ENCODE measurements around the gene RNASE12.

Gene RNASE12

DNA sequence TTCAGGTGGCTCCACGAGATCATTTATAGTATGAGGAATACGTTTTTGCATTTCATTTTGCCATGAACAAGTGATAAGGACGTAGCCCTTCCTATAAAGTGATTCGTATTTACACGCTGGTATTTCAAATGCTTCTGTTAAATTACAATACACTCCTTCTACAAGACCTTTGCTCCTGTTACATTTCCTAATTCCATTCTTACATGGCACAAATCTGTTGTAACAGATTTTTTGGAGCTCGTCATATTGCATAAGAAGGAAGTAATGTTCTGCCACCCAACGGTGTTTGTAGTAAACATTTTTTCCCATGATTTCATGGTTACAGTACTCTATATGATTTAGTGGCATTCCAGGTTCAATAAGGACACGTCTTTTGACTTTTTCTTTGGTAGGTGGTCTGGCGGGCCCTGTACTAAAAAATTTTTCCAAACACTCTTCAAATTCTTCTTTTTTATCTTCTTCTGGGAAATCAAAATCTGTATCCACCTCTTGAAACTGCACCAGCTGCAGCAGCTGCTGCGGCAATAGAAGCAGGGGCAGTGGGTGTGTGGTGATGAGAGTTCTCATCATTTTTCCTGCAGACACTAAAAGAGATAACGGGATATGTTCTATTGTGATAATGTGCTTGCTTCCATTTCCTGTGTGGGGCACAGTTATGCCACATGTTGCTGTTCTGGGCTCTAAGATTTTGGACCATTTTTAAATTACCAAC is 34.5 kb downstream of the RNASE12 start:
- TF ChIP-seq, protein P1, sequence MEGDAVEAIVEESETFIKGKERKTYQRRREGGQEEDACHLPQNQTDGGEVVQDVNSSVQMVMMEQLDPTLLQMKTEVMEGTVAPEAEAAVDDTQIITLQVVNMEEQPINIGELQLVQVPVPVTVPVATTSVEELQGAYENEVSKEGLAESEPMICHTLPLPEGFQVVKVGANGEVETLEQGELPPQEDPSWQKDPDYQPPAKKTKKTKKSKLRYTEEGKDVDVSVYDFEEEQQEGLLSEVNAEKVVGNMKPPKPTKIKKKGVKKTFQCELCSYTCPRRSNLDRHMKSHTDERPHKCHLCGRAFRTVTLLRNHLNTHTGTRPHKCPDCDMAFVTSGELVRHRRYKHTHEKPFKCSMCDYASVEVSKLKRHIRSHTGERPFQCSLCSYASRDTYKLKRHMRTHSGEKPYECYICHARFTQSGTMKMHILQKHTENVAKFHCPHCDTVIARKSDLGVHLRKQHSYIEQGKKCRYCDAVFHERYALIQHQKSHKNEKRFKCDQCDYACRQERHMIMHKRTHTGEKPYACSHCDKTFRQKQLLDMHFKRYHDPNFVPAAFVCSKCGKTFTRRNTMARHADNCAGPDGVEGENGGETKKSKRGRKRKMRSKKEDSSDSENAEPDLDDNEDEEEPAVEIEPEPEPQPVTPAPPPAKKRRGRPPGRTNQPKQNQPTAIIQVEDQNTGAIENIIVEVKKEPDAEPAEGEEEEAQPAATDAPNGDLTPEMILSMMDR (conservative IDR thresholded peaks at IDR 0.05; ENCODE audit: low read length): no peak

DNA sequence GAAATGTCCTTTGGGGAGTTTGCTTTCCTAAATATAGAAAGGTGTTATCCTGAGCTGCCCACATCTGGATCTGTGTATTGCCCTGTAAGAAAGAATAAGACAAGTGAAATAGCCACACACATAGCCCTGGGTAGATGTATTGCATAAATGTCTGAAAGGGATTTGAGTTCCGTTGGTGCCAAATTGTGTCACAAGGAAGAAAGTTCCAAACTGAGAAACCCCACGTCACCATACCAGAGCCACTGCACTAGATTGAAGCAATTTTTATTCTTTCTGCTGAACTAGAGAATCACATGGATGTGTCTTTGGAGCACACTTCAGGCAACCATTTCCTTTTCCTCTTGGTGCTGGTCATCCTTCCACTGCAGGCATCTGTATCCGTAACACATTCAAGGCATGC is 35.3 kb downstream of the RNASE12 start:
- DNase-seq (ENCODE audit: low read depth): no peak
- TF ChIP-seq, protein P1 (conservative IDR thresholded peaks at IDR 0.05; ENCODE audit: low read length): no peak
- no peak overlapping the region for H3K4me3 ChIP-seq (ENCODE audit: low read length)

More for the DNA sequence above, 34.5 kb downstream of the RNASE12 start:
- DNase-seq (ENCODE audit: low read depth): no peak
- no peak overlapping the region for H3K4me3 ChIP-seq (ENCODE audit: low read length)

DNA sequence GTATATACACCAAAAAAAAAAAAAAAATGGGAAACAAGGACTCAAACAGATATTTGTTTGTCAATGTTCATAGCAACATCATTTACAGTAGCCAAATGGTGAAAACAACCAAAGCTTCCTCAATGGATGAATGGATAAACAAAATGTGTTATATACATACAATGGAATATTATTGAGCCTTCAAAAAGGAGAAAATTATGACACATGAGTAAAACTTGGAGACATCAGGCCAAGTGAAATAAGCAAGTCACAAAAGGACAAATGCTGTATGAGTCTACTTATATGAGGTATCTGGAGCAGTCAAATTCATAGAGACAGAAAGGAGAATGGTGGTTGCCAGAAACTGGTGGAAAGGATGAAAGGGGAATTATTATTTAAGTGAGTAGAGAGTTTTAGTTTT is 38.2 kb downstream of the RNASE12 start:
- H3K4me3 ChIP-seq (ENCODE audit: low read length): no peak overlapping the region
- DNase-seq (ENCODE audit: low read depth): no peak
- TF ChIP-seq, protein P1 (conservative IDR thresholded peaks at IDR 0.05; ENCODE audit: low read length): no peak

DNA sequence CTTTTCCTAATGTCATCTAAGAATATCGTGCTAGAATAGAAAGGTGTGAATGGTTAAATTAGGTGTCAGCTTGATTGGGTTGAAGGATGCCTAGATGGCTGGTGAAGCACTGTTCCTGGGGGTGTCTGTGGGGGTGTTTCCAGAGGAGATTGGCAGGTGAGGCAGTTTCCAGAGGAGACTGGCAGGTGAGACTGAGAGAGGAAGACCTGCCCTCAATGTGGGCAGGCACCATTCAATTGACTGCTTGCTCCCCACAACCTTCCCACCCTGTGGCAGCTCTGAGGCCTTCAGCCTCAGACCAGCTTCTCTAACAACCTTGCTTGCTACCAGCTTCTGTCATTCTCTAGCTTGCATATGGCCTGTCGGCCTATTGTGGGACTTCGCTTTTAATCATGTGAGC is 39.6 kb downstream of the RNASE12 start:
- no peak overlapping the region for H3K4me3 ChIP-seq (ENCODE audit: low read length)
- no peak for DNase-seq (ENCODE audit: low read depth)
- TF ChIP-seq, protein P1 (conservative IDR thresholded peaks at IDR 0.05; ENCODE audit: low read length): no peak

DNA sequence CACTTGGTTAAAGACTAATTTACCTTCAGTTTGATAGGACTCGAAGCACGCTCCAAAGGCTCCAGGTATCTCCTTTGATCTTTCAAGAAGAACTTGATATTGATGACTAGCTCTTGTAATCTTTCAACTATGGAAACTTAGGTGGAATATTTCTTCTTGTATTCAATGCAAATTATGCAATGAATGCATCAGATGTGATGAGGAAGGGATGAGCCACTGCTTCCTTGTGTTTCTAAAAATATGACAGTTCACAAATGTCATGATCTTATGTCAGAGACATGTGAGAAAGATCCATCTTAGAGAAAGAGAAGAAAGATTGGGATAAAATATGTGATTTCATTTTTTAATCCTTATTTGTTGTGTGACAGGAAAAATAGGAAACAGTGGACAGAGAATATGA is 40.2 kb downstream of the RNASE12 start:
- no peak for DNase-seq (ENCODE audit: low read depth)

DNA sequence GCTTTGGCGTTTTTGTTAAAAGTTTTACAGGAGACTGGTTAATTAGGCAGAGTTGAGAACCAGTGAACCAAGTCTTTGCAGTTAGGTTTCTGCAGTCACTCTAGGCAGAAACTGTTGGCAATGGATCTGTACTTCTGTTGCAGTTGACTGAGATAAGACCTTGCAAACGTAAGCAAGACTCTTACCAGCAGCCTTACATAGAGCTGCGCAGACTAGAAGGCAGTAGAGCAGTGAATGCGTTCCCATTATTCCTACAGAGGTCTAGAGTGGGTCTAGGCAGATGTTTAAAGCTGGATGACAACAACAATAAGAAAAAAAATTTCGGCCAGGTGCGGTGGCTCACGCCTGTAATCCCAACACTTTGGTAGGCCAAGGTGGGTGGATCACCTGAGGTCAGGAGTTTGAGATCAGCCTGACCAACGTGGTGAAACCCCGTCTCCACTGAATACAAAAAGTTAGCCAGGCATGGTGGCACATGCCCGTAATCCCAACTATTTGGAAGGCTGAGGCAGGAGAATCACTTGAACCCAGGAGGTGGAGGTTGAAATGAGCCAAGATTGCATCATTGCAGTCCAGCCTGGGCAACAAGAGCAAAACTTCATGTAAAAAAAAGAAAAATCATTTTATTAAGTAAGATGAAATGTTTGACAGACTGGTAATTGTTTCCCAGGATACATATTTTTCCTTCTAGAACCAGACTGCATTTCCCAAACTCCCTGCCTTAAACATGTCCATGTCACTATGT is 42.6 kb downstream of the RNASE12 start:
- TF ChIP-seq, protein P1 (conservative IDR thresholded peaks at IDR 0.05; ENCODE audit: low read length): no peak
- DNase-seq (ENCODE audit: low read depth): no peak

More for the DNA sequence above, 40.2 kb downstream of the RNASE12 start:
- no peak overlapping the region for H3K4me3 ChIP-seq (ENCODE audit: low read length)
- TF ChIP-seq, protein P1 (conservative IDR thresholded peaks at IDR 0.05; ENCODE audit: low read length): no peak

DNA sequence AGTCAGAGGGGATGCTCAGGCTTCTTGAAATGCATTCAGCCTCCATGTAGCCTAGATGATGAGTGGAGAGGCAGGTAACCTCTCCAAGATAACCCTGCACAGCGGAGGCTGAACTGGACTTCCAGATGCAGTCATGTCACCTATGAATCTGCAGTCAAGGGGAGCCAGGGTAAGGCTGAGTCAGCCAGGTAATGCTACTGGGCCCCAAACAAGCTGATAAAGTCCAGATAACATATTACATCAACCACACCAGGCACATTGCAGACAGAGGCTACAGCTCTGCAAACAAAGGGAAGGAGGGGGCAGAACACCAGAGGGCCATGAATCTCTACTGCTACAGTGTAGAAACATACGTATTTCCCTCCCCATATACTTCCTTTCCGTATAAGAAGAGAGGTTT is 44.3 kb downstream of the RNASE12 start:
- no peak for DNase-seq (ENCODE audit: low read depth)
- TF ChIP-seq, protein P1 (conservative IDR thresholded peaks at IDR 0.05; ENCODE audit: low read length): no peak

More for the DNA sequence above, 42.6 kb downstream of the RNASE12 start:
- no peak overlapping the region for H3K4me3 ChIP-seq (ENCODE audit: low read length)

More for the DNA sequence above, 44.3 kb downstream of the RNASE12 start:
- H3K4me3 ChIP-seq (ENCODE audit: low read length): no peak overlapping the region

Measured in AG10803 (cell line).